HepG2 (cell line): ENCODE results near the gene DEPDC5. TPM values are rescaled to one million over a fixed set of nuclear protein-coding genes. Genes with fewer than 3 reads are reported as not detected.
A peak's percentile ranks its signal among the peaks of the same experiment; 100 is the strongest.

Experiments used
- ARID2 ChIP-seq: sonication (generic); formaldehyde crosslinking; IDR thresholded peaks from 2 replicates; pipeline ENCODE4 v1.8.1; 2022; ENCODE audit warnings: mild to moderate bottlenecking, missing genetic modification reagents, borderline replicate concordance
- ATF7 ChIP-seq, 2 experiments: fragments of 450-650 bp in 1 of 2; sonication (generic) in 1 of 2; formaldehyde crosslinking in 1 of 2; IDR thresholded peaks; 2 replicates each; pipeline versions ENCODE4 v1.4.0 to v1.6.1; 2016 to 2020; ENCODE audit warnings: antibody characterized with exemption in 1 of 2, mild to moderate bottlenecking in 1 of 2, missing genetic modification reagents in 1 of 2
- DMAP1 ChIP-seq: IDR thresholded peaks from 2 replicates; pipeline ENCODE4 v1.6.1; 2016
- PRMT3 ChIP-seq: sonication (generic); formaldehyde crosslinking; IDR thresholded peaks from 2 replicates; pipeline ENCODE4 v1.8.1; 2022; ENCODE audit warnings: low read depth, mild to moderate bottlenecking, moderate library complexity, missing genetic modification reagents, borderline replicate concordance
- RBM22 ChIP-seq: fragments of 200-400 bp; formaldehyde crosslinking; optimal IDR thresholded peaks from 2 replicates; pipeline ENCODE3; 2017; ENCODE audit warnings: mild to moderate bottlenecking, low read length, moderate library complexity
- SRF ChIP-seq: IDR thresholded peaks from 2 replicates; pipeline ENCODE4 v1.6.1; 2011; ENCODE audit warnings: mild to moderate bottlenecking, low read depth, low read length, moderate library complexity
- SYNCRIP ChIP-seq: fragments of 200-400 bp; formaldehyde crosslinking; IDR thresholded peaks from 2 replicates; pipeline ENCODE4 v1.6.1; 2018; ENCODE audit warnings: mild to moderate bottlenecking, low read depth, low read length; ENCODE audit not compliant: insufficient read depth
- ZNF460 ChIP-seq: sonication (generic); formaldehyde crosslinking; IDR thresholded peaks from 2 replicates; pipeline ENCODE4 v1.5.1; 2020; ENCODE audit warnings: missing genetic modification reagents, mild to moderate bottlenecking, borderline replicate concordance
- polyA plus RNA-seq, 8 experiments: library from polyadenylated mRNA; depleted of rRNA in 3 of 8; stranded (reverse) in 7 of 8; unstranded in 1 of 8; fragments of >200 nt; fragmentation: Illumina TruSeq in 4 of 8; extraction: Trizol in 4 of 8; gene quantifications; 2 replicates each; pipeline versions ENCODE4 v1.2.1 to v1.2.3, GENCODE V29; 2011 to 2016; ENCODE audit warnings: low read depth in 4 of 8, missing spikeins in 1 of 8, mixed read lengths in 1 of 8; ENCODE audit not compliant: insufficient read depth in 1 of 8
- total RNA-seq, 5 experiments: library from RNA; depleted of rRNA; stranded (reverse); fragments of >200 nt; fragmentation: Illumina TruSeq; extraction: Trizol; gene quantifications; 2 replicates each; pipeline ENCODE4 v1.2.3, GENCODE V29; 2016; ENCODE audit warnings: low read depth in 1 of 5
- TF ChIP-seq, protein P1 (sequence below): sonication (generic); formaldehyde crosslinking; IDR thresholded peaks from 2 replicates; pipeline ENCODE4 v1.4.0; 2020; ENCODE audit warnings: missing genetic modification reagents
- TF ChIP-seq, protein P2 (sequence below): sonication (generic); formaldehyde crosslinking; IDR thresholded peaks from one replicate; pipeline ENCODE4 v1.5.1; 2020; ENCODE audit warnings: mild to moderate bottlenecking, missing genetic modification reagents; ENCODE audit errors: not compliant biosample characterization
- TF ChIP-seq, protein P3 (sequence below): sonication (generic); formaldehyde crosslinking; IDR thresholded peaks from 2 replicates; pipeline ENCODE4 v1.5.0; 2020; ENCODE audit warnings: mild to moderate bottlenecking, missing genetic modification reagents
- TF ChIP-seq, protein P4 (sequence below): sonication (generic); formaldehyde crosslinking; IDR thresholded peaks from 2 replicates; pipeline ENCODE4 v1.4.0; 2020; ENCODE audit warnings: missing genetic modification reagents

The DEPDC5 gene
- total and polyA plus RNA-seq, 2 of the 13 experiments (the other 11 are each of a cell fraction or from before 2014, with no cell fraction given) = 9.8 to 12.4 TPM

DNA sequence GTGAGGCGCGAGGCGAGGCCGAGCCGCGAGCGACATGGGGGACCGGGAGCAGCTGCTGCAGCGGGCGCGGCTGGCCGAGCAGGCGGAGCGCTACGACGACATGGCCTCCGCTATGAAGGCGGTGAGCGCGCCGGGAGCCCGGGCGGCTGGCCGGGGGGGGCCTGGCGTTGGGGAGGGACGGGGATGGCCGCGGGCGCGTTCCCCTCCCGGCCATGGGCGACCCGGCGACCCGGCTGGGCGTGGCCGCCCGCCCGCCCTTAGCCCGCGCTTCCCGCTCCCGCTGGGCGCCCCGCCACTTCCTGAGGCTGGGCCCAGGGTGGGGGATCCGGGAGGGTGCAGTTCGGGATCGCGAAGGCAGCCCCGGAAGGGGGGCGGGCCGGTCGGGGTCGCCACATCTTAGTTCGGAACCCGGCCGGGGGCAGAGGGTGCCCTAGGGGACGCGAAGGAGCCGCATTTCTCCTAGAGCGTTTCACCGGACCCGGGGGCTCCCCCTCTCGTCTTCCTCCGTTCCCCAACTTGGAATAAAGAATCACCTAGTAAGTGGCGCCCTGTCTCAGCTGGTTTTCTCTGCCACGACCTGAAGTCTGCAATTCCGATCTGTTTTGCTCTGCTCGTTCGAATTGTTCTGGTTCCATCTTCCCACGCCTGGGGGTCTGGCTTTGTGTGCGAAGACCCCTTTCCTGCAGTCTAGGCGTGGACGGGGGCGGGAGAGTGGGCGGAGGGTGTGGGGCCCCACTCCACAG, 191.1 kb downstream of the DEPDC5 start (continued):
- peak; percentile 26; the same call in 1 of the 2 replicates for TF ChIP-seq DMAP1 (CRISPR knock-in tag)
- no peak for TF ChIP-seq ATF7 (IDR thresholded peaks at IDR 0.05)
- no peak for TF ChIP-seq ATF7 (CRISPR knock-in tag; IDR thresholded peaks at IDR 0.05)
- no peak for TF ChIP-seq ZNF460
- no peak for TF ChIP-seq SYNCRIP
- TF ChIP-seq SRF = no peak
- TF ChIP-seq, protein P1, sequence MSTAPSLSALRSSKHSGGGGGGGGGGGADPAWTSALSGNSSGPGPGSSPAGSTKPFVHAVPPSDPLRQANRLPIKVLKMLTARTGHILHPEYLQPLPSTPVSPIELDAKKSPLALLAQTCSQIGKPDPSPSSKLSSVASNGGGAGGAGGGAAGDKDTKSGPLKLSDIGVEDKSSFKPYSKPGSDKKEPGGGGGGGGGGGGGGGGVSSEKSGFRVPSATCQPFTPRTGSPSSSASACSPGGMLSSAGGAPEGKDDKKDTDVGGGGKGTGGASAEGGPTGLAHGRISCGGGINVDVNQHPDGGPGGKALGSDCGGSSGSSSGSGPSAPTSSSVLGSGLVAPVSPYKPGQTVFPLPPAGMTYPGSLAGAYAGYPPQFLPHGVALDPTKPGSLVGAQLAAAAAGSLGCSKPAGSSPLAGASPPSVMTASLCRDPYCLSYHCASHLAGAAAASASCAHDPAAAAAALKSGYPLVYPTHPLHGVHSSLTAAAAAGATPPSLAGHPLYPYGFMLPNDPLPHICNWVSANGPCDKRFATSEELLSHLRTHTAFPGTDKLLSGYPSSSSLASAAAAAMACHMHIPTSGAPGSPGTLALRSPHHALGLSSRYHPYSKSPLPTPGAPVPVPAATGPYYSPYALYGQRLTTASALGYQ (CRISPR knock-in tag) = no peak
- TF ChIP-seq, protein P2, sequence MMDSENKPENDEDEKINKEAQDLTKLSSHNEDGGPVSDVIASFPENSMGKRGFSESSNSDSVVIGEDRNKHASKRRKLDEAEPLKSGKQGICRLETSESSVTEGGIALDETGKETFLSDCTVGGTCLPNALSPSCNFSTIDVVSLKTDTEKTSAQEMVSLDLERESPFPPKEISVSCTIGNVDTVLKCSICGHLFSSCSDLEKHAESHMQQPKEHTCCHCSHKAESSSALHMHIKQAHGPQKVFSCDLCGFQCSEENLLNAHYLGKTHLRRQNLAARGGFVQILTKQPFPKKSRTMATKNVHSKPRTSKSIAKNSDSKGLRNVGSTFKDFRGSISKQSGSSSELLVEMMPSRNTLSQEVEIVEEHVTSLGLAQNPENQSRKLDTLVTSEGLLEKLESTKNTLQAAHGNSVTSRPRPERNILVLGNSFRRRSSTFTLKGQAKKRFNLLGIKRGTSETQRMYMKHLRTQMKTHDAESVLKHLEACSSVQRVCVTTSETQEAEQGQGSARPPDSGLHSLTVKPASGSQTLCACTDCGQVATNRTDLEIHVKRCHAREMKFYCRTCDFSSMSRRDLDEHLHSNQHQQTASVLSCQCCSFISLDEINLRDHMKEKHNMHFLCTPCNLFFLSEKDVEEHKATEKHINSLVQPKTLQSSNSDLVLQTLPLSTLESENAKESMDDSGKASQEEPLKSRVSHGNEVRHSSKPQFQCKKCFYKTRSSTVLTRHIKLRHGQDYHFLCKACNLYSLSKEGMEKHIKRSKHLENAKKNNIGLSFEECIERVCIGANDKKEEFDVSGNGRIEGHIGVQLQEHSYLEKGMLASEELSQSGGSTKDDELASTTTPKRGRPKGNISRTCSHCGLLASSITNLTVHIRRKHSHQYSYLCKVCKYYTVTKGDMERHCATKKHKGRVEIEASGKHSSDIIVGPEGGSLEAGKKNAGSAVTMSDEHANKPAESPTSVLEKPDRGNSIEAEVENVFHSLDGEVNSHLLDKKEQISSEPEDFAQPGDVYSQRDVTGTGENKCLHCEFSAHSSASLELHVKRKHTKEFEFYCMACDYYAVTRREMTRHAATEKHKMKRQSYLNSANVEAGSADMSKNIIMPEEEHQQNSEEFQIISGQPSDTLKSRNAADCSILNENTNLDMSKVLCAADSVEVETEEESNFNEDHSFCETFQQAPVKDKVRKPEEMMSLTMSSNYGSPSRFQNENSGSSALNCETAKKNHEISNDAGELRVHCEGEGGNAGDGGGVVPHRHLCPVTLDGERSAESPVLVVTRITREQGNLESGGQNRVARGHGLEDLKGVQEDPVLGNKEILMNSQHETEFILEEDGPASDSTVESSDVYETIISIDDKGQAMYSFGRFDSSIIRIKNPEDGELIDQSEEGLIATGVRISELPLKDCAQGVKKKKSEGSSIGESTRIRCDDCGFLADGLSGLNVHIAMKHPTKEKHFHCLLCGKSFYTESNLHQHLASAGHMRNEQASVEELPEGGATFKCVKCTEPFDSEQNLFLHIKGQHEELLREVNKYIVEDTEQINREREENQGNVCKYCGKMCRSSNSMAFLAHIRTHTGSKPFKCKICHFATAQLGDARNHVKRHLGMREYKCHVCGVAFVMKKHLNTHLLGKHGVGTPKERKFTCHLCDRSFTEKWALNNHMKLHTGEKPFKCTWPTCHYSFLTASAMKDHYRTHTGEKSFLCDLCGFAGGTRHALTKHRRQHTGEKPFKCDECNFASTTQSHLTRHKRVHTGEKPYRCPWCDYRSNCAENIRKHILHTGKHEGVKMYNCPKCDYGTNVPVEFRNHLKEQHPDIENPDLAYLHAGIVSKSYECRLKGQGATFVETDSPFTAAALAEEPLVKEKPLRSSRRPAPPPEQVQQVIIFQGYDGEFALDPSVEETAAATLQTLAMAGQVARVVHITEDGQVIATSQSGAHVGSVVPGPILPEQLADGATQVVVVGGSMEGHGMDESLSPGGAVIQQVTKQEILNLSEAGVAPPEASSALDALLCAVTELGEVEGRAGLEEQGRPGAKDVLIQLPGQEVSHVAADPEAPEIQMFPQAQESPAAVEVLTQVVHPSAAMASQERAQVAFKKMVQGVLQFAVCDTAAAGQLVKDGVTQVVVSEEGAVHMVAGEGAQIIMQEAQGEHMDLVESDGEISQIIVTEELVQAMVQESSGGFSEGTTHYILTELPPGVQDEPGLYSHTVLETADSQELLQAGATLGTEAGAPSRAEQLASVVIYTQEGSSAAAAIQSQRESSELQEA = no peak
- TF ChIP-seq, protein P3, sequence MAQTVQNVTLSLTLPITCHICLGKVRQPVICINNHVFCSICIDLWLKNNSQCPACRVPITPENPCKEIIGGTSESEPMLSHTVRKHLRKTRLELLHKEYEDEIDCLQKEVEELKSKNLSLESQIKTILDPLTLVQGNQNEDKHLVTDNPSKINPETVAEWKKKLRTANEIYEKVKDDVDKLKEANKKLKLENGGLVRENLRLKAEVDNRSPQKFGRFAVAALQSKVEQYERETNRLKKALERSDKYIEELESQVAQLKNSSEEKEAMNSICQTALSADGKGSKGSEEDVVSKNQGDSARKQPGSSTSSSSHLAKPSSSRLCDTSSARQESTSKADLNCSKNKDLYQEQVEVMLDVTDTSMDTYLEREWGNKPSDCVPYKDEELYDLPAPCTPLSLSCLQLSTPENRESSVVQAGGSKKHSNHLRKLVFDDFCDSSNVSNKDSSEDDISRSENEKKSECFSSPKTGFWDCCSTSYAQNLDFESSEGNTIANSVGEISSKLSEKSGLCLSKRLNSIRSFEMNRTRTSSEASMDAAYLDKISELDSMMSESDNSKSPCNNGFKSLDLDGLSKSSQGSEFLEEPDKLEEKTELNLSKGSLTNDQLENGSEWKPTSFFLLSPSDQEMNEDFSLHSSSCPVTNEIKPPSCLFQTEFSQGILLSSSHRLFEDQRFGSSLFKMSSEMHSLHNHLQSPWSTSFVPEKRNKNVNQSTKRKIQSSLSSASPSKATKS = no peak
- TF ChIP-seq ARID2 (CRISPR knock-in tag) = peak; percentile 49; the same call in 1 of the 2 replicates
- TF ChIP-seq, protein P4, sequence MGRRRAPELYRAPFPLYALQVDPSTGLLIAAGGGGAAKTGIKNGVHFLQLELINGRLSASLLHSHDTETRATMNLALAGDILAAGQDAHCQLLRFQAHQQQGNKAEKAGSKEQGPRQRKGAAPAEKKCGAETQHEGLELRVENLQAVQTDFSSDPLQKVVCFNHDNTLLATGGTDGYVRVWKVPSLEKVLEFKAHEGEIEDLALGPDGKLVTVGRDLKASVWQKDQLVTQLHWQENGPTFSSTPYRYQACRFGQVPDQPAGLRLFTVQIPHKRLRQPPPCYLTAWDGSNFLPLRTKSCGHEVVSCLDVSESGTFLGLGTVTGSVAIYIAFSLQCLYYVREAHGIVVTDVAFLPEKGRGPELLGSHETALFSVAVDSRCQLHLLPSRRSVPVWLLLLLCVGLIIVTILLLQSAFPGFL = no peak
- no peak for TF ChIP-seq PRMT3
- no peak for TF ChIP-seq RBM22
